Colonic mucosa (tissue), 4 donors: Measurements from ENCODE around the gene ABHD14A. TPM values are rescaled to one million over a fixed set of nuclear protein-coding genes. Genes with fewer than 3 reads are reported as not detected.

Experiments used
- DNase-seq: peaks from one replicate; pipeline ENCODE4 v3.0.0-alpha.2; 2020
- H3K27ac ChIP-seq: fragments of 200-600 bp; one replicate; pipeline ENCODE4 v1.8.0; 2021
- H3K27me3 ChIP-seq: fragments of 200-600 bp; one replicate; pipeline ENCODE4 v1.8.0; 2021
- H3K36me3 ChIP-seq: fragments of 200-600 bp; one replicate; pipeline ENCODE4 v1.8.0; 2021
- H3K4me1 ChIP-seq: fragments of 200-600 bp; one replicate; pipeline ENCODE4 v1.8.0; 2021; ENCODE audit warnings: mild to moderate bottlenecking
- H3K4me3 ChIP-seq: fragments of 200-600 bp; one replicate; pipeline ENCODE4 v1.8.0; 2021
- H3K9ac ChIP-seq, 2 donors: one replicate each; pipeline ENCODE4 v1.7.0; 2013; ENCODE audit warnings: control low read depth in 2 of 2, low read depth in 2 of 2, low read length in 2 of 2
- H3K9me3 ChIP-seq: fragments of 200-600 bp; one replicate; pipeline ENCODE4 v1.8.0; 2021
- intact Hi-C: fragments of 100-400 bp; cut with DNase I; formaldehyde crosslinking; loops from one replicate; pipeline ENCODE4 v1.14.1; 2022
- total RNA-seq, 2 donors: library from RNA; stranded (reverse); fragmentation: NEBNext Ultra II Directional in 1 of 2; extraction: Animal tissue kit (Norgen Biotek cat#: 25700) in 1 of 2; gene quantifications; one replicate each; pipeline ENCODE4 v1.2.1, GENCODE V29; 2021
- TF ChIP-seq, protein P1 (sequence below): fragments of 200-600 bp; IDR thresholded peaks from one replicate; pipeline ENCODE4 v1.8.0; 2022; ENCODE audit warnings: antibody characterized with exemption, mild to moderate bottlenecking
- donor health status: healthy.
- donor health status: DM: no; HTN: no; CAD: no.
- donor health status: DM: no; HTN: no; CAD: no.

Gene ABHD14A
- total RNA-seq, 2 donors from 2014 or later = 7.4 to 9.6 TPM

- DNase-seq = no peak
- intact Hi-C loops = no loop called here
- no peaks in the 10 kb centered on the region for H3K36me3 ChIP-seq
- TF ChIP-seq, protein P1, sequence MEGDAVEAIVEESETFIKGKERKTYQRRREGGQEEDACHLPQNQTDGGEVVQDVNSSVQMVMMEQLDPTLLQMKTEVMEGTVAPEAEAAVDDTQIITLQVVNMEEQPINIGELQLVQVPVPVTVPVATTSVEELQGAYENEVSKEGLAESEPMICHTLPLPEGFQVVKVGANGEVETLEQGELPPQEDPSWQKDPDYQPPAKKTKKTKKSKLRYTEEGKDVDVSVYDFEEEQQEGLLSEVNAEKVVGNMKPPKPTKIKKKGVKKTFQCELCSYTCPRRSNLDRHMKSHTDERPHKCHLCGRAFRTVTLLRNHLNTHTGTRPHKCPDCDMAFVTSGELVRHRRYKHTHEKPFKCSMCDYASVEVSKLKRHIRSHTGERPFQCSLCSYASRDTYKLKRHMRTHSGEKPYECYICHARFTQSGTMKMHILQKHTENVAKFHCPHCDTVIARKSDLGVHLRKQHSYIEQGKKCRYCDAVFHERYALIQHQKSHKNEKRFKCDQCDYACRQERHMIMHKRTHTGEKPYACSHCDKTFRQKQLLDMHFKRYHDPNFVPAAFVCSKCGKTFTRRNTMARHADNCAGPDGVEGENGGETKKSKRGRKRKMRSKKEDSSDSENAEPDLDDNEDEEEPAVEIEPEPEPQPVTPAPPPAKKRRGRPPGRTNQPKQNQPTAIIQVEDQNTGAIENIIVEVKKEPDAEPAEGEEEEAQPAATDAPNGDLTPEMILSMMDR = no peak
- H3K4me3 ChIP-seq = no peak overlapping the region
- H3K9ac ChIP-seq = no peak overlapping the region
- no peaks in the 10 kb centered on the region for H3K27me3 ChIP-seq
- H3K27ac ChIP-seq = no peak overlapping the region
- H3K9me3 ChIP-seq = no peaks in the 10 kb centered on the region
- peaks cover 13% of the 10 kb centered on the region for H3K4me1 ChIP-seq
Measured at GRCh38 chr3:51938780-51939425, 36.0 kb upstream of the ABHD14A start.

DNA sequence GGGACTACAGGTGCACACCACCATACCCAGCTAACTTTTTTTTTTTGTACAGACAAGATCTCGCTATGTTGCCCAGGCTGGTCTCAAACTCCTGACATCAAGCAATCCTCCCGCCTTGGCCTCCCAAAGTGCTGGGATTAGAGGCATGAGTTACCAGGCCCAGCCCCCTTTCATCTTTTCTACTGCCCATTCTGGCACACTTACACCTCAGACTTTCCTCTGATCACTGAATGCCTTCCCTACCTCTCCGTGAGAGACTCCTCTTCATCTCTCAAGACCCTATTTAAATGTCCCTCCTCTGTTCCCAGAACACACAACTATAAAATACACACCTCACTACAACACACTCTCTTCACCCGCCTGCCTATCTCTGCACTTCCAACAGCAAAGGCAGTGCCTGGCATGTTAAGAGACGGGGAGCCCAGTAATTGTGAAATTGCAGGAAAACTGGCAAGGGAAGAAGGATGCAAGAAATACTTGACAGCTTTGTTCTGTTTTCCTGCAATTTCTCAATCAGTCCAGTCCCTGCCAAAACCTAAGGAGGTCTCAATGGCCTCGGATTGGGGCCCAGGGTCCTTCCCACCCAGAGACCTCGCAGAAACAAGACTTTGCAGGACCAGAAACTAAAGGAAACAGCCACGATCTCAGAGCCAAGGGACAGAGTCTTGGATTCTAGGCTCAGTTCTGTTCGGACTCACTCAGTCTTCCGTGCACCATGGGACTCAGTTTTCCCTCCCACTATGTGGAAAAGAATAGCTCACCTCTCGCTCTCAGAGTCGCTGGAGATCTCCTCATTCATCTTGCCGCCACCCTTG lies 34.0 kb upstream of the ABHD14A start:
- H3K27ac ChIP-seq = peak overlapping the region; percentile 30
- H3K27me3 ChIP-seq = no peaks in the 10 kb centered on the region
- H3K4me1 ChIP-seq = peaks cover 13% of the 10 kb centered on the region
- intact Hi-C loops = loop anchor here (5.0 kb wide), 1 partner anchor 186 kb away; no protein-coding TSS in a partner anchor
- H3K9me3 ChIP-seq = no peaks in the 10 kb centered on the region
- TF ChIP-seq, protein P1 = no peak
- DNase-seq = peak; percentile 17
- H3K9ac ChIP-seq = peak overlapping the region; percentile 48 to 64
- H3K4me3 ChIP-seq = peak overlapping the region; percentile 82
- H3K36me3 ChIP-seq = no peaks in the 10 kb centered on the region

DNA sequence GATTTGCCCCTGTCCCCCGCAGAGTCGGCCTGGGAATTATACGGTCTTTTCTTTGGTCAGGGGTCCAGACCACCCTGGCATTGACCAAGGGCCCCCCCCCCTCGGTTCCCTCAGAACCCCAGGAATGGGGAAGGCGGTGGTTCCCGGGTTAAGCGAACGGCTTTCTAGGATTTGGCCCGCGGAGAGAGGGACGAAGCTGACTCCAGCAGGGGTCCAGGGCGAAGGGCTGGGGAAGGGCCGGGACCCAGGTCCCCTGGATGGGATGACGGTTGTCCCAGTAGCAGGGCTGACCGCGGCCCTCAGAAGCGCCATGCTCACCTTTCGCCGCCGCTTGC lies 33.4 kb upstream of the ABHD14A start:
- H3K9ac ChIP-seq = peak overlapping the region; percentile 48 to 64
- H3K27ac ChIP-seq = peak overlapping the region; percentile 30
- H3K4me3 ChIP-seq = peak overlapping the region; percentile 82
- H3K27me3 ChIP-seq = no peaks in the 10 kb centered on the region
- peaks cover 13% of the 10 kb centered on the region for H3K4me1 ChIP-seq
- intact Hi-C loops = loop anchor here (5.0 kb wide), 1 partner anchor 186 kb away; no protein-coding TSS in a partner anchor
- H3K36me3 ChIP-seq = no peaks in the 10 kb centered on the region
- H3K9me3 ChIP-seq = no peaks in the 10 kb centered on the region
- TF ChIP-seq, protein P1 = no peak
- DNase-seq = no peak

DNA sequence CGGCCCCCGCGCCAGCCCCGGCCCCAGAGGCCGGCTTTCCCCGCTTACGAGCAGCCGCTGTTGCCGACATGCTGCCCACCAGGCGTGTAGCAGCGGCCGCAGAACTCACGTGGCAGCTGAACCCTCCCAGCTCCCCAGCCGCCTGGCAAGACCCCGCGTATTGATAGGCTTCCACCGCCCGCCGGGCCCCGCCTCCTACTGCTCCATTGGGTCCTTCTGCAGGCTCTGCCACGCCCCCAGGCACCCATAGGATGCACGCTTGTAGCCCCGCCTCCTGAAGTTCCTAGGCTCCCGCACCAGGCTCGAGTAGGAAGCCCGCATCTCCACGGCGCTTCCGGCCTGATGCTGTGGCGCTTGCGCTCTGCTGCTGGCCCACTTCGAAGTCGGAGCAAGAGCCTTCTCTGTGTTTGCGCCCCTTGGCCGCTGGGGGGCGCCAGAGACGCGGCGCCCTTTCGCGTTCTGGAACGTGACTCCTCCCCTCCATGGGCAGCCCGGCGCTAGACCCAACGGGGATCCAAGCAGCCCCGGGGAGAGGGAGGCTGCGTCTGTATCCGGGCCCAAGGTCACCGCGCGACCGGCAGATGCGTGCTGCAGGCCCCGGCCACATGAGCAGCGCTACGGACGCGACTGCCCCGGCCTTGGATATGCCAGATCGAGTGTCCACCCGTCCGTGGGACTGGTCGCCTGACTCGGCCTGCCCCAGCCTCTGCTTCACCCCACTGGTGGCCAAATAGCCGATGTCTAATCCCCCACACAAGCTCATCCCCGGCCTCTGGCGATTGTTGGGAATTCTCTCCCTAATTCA lies 32.9 kb upstream of the ABHD14A start, which contains the start of the genes PARP3 and RRP9:
TSS of gene PARP3 (plus strand) at position 566 of the 805 bp plus-strand sequence. CDS start 993 bp downstream, outside the sequence.
TSS of gene RRP9 (minus strand) at position 107 of the 805 bp plus-strand sequence. CDS start at position 70, 37 bp downstream.
- DNase-seq = peak; percentile 99
- H3K27ac ChIP-seq = peak within 1 kb of the TSS; percentile 97
- no peaks in the 10 kb centered on the region for H3K9me3 ChIP-seq
- H3K36me3 ChIP-seq = no peaks in the 10 kb centered on the region
- H3K4me3 ChIP-seq = peak within 1 kb of the TSS; percentile 82
- H3K9ac ChIP-seq = peak within 1 kb of the TSS; percentile 88 to 99
- no peaks in the 10 kb centered on the region for H3K27me3 ChIP-seq
- TF ChIP-seq, protein P1 = peak; percentile 98
- intact Hi-C loops = loop anchor here (5.0 kb wide), 1 partner anchor 185 kb away; no protein-coding TSS in a partner anchor
- H3K4me1 ChIP-seq = peaks cover 13% of the 10 kb centered on the region
